ENCODE data around the gene CNOT3. TPM values are rescaled to one million over a fixed set of nuclear protein-coding genes. Genes with fewer than 3 reads are reported as not detected.

The CNOT3 gene
- total and polyA plus RNA-seq, 9 of the 15 experiments (the other 6 are each of a cell fraction or from before 2014, with no cell fraction given): 0.27 to 60.4 (median 9.9) TPM

DNA sequence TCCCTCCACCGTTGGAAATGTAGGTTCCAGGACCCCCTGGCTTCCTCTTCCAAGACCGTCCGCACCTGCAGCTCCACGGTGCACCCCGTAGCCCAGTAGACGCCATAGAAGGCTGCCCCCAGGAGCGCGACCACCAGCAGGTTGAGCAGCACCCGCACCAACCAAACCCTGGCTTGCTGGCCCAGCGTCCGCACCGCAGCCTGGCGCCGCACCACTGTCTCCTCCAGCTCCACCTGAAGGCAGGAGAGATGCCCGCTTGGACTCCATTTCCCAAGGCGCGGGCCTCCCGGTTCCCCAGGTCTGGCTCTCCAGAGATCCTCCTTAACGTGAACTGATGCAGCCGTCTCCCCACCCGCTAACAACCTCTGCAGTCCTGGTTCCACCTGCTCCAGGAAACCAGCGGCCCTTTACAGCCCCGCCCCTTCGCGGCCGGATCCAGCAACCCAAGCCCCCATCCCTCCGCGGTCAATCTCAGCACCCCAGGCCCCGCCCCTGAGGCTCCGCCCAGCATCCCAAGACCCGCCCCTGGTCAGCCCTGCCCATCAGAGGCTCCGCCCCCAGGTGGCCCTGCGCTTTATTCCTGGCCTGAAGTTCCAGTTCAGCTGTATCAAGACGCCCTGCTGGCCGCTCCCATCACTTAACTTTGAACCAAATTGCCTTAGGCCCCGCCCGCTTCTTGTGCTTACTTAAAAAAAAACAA lies 27.0 kb downstream of the CNOT3 start (continued):
- TF ChIP-seq, protein P1, sequence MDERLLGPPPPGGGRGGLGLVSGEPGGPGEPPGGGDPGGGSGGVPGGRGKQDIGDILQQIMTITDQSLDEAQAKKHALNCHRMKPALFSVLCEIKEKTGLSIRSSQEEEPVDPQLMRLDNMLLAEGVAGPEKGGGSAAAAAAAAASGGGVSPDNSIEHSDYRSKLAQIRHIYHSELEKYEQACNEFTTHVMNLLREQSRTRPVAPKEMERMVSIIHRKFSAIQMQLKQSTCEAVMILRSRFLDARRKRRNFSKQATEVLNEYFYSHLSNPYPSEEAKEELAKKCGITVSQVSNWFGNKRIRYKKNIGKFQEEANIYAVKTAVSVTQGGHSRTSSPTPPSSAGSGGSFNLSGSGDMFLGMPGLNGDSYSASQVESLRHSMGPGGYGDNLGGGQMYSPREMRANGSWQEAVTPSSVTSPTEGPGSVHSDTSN (CRISPR knock-in tag; IDR thresholded peaks at IDR 0.05; ENCODE audit: low read depth): peak; percentile 42; the same call in 1 of the 2 replicates
- TF ChIP-seq, protein P1 (tag; conservative IDR thresholded peaks at IDR 0.05; ENCODE audit: low read depth): no peak; the same call in 1 of the 2 replicates
- TF ChIP-seq, protein P2, sequence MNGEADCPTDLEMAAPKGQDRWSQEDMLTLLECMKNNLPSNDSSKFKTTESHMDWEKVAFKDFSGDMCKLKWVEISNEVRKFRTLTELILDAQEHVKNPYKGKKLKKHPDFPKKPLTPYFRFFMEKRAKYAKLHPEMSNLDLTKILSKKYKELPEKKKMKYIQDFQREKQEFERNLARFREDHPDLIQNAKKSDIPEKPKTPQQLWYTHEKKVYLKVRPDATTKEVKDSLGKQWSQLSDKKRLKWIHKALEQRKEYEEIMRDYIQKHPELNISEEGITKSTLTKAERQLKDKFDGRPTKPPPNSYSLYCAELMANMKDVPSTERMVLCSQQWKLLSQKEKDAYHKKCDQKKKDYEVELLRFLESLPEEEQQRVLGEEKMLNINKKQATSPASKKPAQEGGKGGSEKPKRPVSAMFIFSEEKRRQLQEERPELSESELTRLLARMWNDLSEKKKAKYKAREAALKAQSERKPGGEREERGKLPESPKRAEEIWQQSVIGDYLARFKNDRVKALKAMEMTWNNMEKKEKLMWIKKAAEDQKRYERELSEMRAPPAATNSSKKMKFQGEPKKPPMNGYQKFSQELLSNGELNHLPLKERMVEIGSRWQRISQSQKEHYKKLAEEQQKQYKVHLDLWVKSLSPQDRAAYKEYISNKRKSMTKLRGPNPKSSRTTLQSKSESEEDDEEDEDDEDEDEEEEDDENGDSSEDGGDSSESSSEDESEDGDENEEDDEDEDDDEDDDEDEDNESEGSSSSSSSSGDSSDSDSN (IDR thresholded peaks at IDR 0.05; ENCODE audit: borderline replicate concordance in 1 of 2, low read depth in 2 of 2, low read length in 2 of 2): no peak
- TF ChIP-seq, protein P3, sequence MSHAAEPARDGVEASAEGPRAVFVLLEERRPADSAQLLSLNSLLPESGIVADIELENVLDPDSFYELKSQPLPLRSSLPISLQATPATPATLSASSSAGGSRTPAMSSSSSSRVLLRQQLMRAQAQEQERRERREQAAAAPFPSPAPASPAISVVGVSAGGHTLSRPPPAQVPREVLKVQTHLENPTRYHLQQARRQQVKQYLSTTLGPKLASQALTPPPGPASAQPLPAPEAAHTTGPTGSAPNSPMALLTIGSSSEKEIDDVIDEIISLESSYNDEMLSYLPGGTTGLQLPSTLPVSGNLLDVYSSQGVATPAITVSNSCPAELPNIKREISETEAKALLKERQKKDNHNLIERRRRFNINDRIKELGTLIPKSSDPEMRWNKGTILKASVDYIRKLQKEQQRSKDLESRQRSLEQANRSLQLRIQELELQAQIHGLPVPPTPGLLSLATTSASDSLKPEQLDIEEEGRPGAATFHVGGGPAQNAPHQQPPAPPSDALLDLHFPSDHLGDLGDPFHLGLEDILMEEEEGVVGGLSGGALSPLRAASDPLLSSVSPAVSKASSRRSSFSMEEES (CRISPR knock-in tag; IDR thresholded peaks at IDR 0.05): no peak
- TF ChIP-seq, protein P4, sequence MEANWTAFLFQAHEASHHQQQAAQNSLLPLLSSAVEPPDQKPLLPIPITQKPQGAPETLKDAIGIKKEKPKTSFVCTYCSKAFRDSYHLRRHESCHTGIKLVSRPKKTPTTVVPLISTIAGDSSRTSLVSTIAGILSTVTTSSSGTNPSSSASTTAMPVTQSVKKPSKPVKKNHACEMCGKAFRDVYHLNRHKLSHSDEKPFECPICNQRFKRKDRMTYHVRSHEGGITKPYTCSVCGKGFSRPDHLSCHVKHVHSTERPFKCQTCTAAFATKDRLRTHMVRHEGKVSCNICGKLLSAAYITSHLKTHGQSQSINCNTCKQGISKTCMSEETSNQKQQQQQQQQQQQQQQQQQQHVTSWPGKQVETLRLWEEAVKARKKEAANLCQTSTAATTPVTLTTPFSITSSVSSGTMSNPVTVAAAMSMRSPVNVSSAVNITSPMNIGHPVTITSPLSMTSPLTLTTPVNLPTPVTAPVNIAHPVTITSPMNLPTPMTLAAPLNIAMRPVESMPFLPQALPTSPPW (CRISPR knock-in tag; IDR thresholded peaks at IDR 0.05): peak; percentile 68
- peak; percentile 15 for TF ChIP-seq HNRNPLL (IDR thresholded peaks at IDR 0.05; ENCODE audit: low read depth, low read length, poor library complexity, severe bottlenecking)
- 0 out of 2 replicates have a peak, but pooled peaks have one; percentile 7 for TF ChIP-seq KLF16 (IDR thresholded peaks at IDR 0.05)

Measured in K562 (cell line).